ENCODE measurements around the gene CALCB.
"Not testable (repeated sequence)": the region's sequence is repeated elsewhere in the genome, so short reads cannot be mapped to it uniquely, and the experiment has no call there.

Gene CALCB

GRCh38 chr11:15059132-15059915 is 14.1 kb upstream of the CALCB start:
- TF ChIP-seq ZFX (IDR thresholded peaks at IDR 0.05; ENCODE audit: borderline replicate concordance) (no peak), CTCF (IDR thresholded peaks at IDR 0.05) (no peak)
- no peak overlapping the region for H3K27ac ChIP-seq

GRCh38 chr11:15062599-15062998 is 10.8 kb upstream of the CALCB start:
- no peak overlapping the region for H3K27ac ChIP-seq
- no peak for TF ChIP-seq CTCF (IDR thresholded peaks at IDR 0.05)

- H3K27ac ChIP-seq, result not testable (repeated sequence)
Observed at GRCh38 chr11:15069751-15070150, 3.6 kb upstream of the CALCB start.

- H3K27ac ChIP-seq, result no peak overlapping the region
- TF ChIP-seq CTCF (IDR thresholded peaks at IDR 0.05) (no peak), ZFX (IDR thresholded peaks at IDR 0.05; ENCODE audit: borderline replicate concordance) (no peak)
Observed at GRCh38 chr11:15071556-15072255, 1.7 kb upstream of the CALCB start.

- TF ChIP-seq ZFX (IDR thresholded peaks at IDR 0.05; ENCODE audit: borderline replicate concordance) (no peak), CTCF (IDR thresholded peaks at IDR 0.05) (no peak)
- no peak overlapping the region for H3K27ac ChIP-seq
Observed at GRCh38 chr11:15072551-15073143, 746 bp upstream of the CALCB start.

GRCh38 chr11:15074206-15075161 is 1.1 kb downstream of the CALCB start:
- peak overlapping the region; percentile 75 for H3K27ac ChIP-seq
- TF ChIP-seq ZFX (IDR thresholded peaks at IDR 0.05; ENCODE audit: borderline replicate concordance) (no peak), CTCF (IDR thresholded peaks at IDR 0.05) (peak; percentile 93)

- TF ChIP-seq ZFX (IDR thresholded peaks at IDR 0.05; ENCODE audit: borderline replicate concordance) (no peak), CTCF (IDR thresholded peaks at IDR 0.05) (no peak; the same call in none of the 2 replicates)
- peak overlapping the region; percentile 75 for H3K27ac ChIP-seq
Observed at GRCh38 chr11:15075162-15075526, 1.8 kb downstream of the CALCB start.
